K562 (cell line): ENCODE results near the gene CUTA. TPM values are rescaled to one million over a fixed set of nuclear protein-coding genes. Genes with fewer than 3 reads are reported as not detected.
A peak's percentile ranks its signal among the peaks of the same experiment; 100 is the strongest.

Source experiments
- ATF1 ChIP-seq, 2 experiments: fragments of 450-650 bp in 1 of 2; IDR thresholded peaks; 2 replicates each; pipeline ENCODE4 v1.6.1; 2016; ENCODE audit warnings: missing compliant biosample characterization in 1 of 2, missing genetic modification characterization in 1 of 2
- EGR1 ChIP-seq: fragments of 450-650 bp; conservative IDR thresholded peaks from 2 replicates; pipeline ENCODE4 v1.6.1; 2017; ENCODE audit warnings: mild to moderate bottlenecking
- ETV1 ChIP-seq: fragments of 450-650 bp; conservative IDR thresholded peaks from 2 replicates; pipeline ENCODE4 v1.6.1; 2016; ENCODE audit warnings: missing genetic modification characterization, control low read depth, low read depth, missing compliant biosample characterization
- FOXK1 ChIP-seq: sonication (generic); formaldehyde crosslinking; IDR thresholded peaks from 2 replicates; pipeline ENCODE4 v1.8.0; 2022; ENCODE audit warnings: missing genetic modification reagents, mild to moderate bottlenecking, borderline replicate concordance
- GABPA ChIP-seq: fragments of 200-800 bp; sonication (Bioruptor generic); conservative IDR thresholded peaks from 2 replicates; pipeline ENCODE4 v1.6.1; 2016; ENCODE audit warnings: low read depth, missing genetic modification characterization, missing compliant biosample characterization
- GATAD2B ChIP-seq: fragments of 450-650 bp; IDR thresholded peaks from 2 replicates; pipeline ENCODE4 v1.6.1; 2017; ENCODE audit warnings: mild to moderate bottlenecking, borderline replicate concordance
- HDAC1 ChIP-seq, 2 experiments: fragments of 450-650 bp; IDR thresholded peaks; 2 replicates each; pipeline ENCODE4 v1.6.1; 2016 to 2017; ENCODE audit warnings: inconsistent platforms in 1 of 2, mild to moderate bottlenecking in 1 of 2, moderate library complexity in 1 of 2
- KDM4B ChIP-seq, 2 experiments: fragments of 450-650 bp in 1 of 2; sonication (generic) in 1 of 2; IDR thresholded peaks; 2 replicates each; pipeline ENCODE4 v1.6.1; 2016 to 2017; ENCODE audit warnings: borderline replicate concordance in 2 of 2, antibody characterized with exemption in 1 of 2, low read depth in 1 of 2, mild to moderate bottlenecking in 1 of 2
- KLF13 ChIP-seq: fragments of 450-650 bp; IDR thresholded peaks from 2 replicates; pipeline ENCODE4 v1.6.1; 2016; ENCODE audit warnings: missing genetic modification characterization, low read depth, mild to moderate bottlenecking, missing compliant biosample characterization, moderate library complexity, borderline replicate concordance
- L3MBTL2 ChIP-seq: fragments of 450-650 bp; IDR thresholded peaks from 2 replicates; pipeline ENCODE4 v1.6.1; 2016; ENCODE audit warnings: mild to moderate bottlenecking, moderate library complexity
- MYNN ChIP-seq, 2 experiments: sonication (generic); formaldehyde crosslinking in 1 of 2; IDR thresholded peaks; 2 replicates each; pipeline versions ENCODE4 v1.5.0 to v1.6.1; 2016 to 2020; ENCODE audit warnings: antibody characterized with exemption in 1 of 2, missing genetic modification reagents in 1 of 2
- NFXL1 ChIP-seq: fragments of 450-650 bp; formaldehyde crosslinking; IDR thresholded peaks from 2 replicates; pipeline ENCODE4 v1.4.0; 2021; ENCODE audit warnings: mild to moderate bottlenecking
- SRSF9 ChIP-seq: fragments of 200-400 bp; formaldehyde crosslinking; IDR thresholded peaks from 2 replicates; pipeline ENCODE4 v1.6.1; 2017; ENCODE audit warnings: low read depth, low read length, borderline replicate concordance
- VEZF1 ChIP-seq: fragments of 200-800 bp; sonication (Bioruptor generic); IDR thresholded peaks from 2 replicates; pipeline ENCODE4 v1.6.1; 2017; ENCODE audit warnings: missing genetic modification characterization, missing compliant biosample characterization
- polyA plus RNA-seq, 8 experiments: library from polyadenylated mRNA; depleted of rRNA in 4 of 8; stranded (reverse) in 5 of 8; unstranded in 3 of 8; fragments of >200 nt; fragmentation: Nextera tagmentation in 2 of 8; fragmentation: Illumina TruSeq in 1 of 8; extraction: Ambion mirVana in 2 of 8; extraction: Trizol in 1 of 8; gene quantifications; 2 replicates each; pipeline versions ENCODE4 v1.2.1 to v1.2.3, GENCODE V29; 2011 to 2014; ENCODE audit warnings: inconsistent platforms in 1 of 8, missing spikeins in 1 of 8
- total RNA-seq, 7 experiments: library from RNA; depleted of rRNA in 6 of 7; stranded (reverse); fragments of >200 nt in 6 of 7; fragmentation: Illumina TruSeq in 2 of 7; extraction: Trizol in 2 of 7; gene quantifications; 2 replicates each; pipeline versions ENCODE4 v1.2.1 to v1.2.3, GENCODE V29; 2011 to 2021; ENCODE audit warnings: low replicate concordance in 1 of 7
- TF ChIP-seq, protein P1 (sequence below): fragments of 450-650 bp; formaldehyde crosslinking; IDR thresholded peaks from 2 replicates; pipeline ENCODE4 v1.4.0; 2022; ENCODE audit warnings: missing genetic modification characterization

Gene CUTA
- total and polyA plus RNA-seq, 9 of the 15 experiments (the other 6 are each of a cell fraction or from before 2014, with no cell fraction given) = 166 to 682 (median 310) TPM

GRCh38 chr6:33410711-33411631 lies 6.9 kb downstream of the CUTA start, which contains the start of gene PHF1 (continued):
- TF ChIP-seq GABPA (tag) = peak; percentile 58
- TF ChIP-seq FOXK1 (CRISPR knock-in tag) = no peak
- TF ChIP-seq HDAC1 (IDR thresholded peaks at IDR 0.05) = peak in 1 of 2 experiments; percentile 74; a peak in 2 of 4 replicates
- TF ChIP-seq VEZF1 (CRISPR knock-in tag) = peak; percentile 100
- TF ChIP-seq KDM4B (IDR thresholded peaks at IDR 0.05; ENCODE audit: borderline replicate concordance in 2 of 2, low read depth in 1 of 2) = 0 out of 4 replicates have a peak, but pooled peaks of 1 of the 2 experiments have one; percentile 20
- TF ChIP-seq EGR1 = peak; percentile 63
- no peak for TF ChIP-seq MYNN (IDR thresholded peaks at IDR 0.05)
- TF ChIP-seq MYNN (CRISPR knock-in tag; IDR thresholded peaks at IDR 0.05) = no peak
- TF ChIP-seq SRSF9 = no peak
- 0 out of 2 replicates have a peak, but pooled peaks have one; percentile 6 for TF ChIP-seq L3MBTL2
- peak; percentile 85 for TF ChIP-seq KLF13 (tag)
- TF ChIP-seq GATAD2B = peak; percentile 77; the same call in 1 of the 2 replicates
- peak; percentile 59 for TF ChIP-seq ETV1 (tag)
- TF ChIP-seq ATF1 (CRISPR knock-in tag; IDR thresholded peaks at IDR 0.05) = no peak
- peak; percentile 50 for TF ChIP-seq ATF1 (tag; IDR thresholded peaks at IDR 0.05)
- TF ChIP-seq, protein P1, sequence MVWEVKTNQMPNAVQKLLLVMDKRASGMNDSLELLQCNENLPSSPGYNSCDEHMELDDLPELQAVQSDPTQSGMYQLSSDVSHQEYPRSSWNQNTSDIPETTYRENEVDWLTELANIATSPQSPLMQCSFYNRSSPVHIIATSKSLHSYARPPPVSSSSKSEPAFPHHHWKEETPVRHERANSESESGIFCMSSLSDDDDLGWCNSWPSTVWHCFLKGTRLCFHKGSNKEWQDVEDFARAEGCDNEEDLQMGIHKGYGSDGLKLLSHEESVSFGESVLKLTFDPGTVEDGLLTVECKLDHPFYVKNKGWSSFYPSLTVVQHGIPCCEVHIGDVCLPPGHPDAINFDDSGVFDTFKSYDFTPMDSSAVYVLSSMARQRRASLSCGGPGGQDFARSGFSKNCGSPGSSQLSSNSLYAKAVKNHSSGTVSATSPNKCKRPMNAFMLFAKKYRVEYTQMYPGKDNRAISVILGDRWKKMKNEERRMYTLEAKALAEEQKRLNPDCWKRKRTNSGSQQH (CRISPR knock-in tag) = no peak
- TF ChIP-seq NFXL1 (CRISPR knock-in tag) = no peak
